Activated CD8-positive, alpha-beta memory T cell treated with anti-CD3 and anti-CD28 coated beads, Interleukin-2, amount 50 U/mL, for 1 hour (primary cell): ENCODE data around the gene SF3B1.
"Not testable (repeated sequence)": the region's sequence is repeated elsewhere in the genome, so short reads cannot be mapped to it uniquely, and the experiment has no call there.

Experiments
- DNase-seq: peaks from one replicate; pipeline ENCODE4 v3.0.0-alpha.2; 2020; ENCODE audit errors: extremely low read depth

SF3B1 gene

DNA sequence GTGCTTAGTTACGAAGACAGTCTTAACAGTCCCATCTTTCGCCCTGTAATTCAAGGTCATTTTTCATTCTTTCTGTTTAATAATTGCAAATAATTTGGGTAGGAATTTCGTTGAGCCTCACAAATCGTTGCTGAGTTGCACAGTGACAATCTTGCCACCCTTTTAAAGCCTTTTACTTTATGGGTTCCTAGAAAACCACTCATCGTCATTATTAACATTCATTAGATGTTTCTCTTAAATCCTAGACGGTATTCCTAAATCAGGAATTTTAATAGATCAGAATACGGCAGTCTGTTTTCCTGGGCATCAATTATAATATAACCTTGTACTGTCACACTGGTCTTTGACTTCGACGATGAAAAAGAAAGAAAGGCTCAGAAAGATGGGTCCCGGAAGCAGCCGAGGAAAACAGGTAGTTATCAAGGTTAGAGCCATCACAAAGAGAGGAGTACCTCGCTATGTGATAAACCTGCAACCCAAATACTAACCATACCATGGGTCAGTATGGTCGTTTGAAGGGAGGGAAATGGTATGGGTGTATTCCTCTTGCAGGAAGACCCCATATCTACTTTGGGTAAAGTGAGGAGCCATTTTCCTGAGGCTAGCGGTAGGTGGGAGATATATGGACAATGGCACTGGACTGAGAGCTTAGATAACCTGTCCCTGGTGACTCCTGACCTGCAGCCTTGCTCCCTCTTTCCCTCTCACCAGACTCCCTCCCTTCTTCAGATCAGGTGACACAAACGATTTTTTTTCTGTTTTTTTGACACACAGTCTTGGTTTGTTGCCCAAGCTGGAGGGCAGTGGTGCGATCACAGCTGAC lies 981 bp upstream of the SF3B1 start:
- no peak for DNase-seq

DNA sequence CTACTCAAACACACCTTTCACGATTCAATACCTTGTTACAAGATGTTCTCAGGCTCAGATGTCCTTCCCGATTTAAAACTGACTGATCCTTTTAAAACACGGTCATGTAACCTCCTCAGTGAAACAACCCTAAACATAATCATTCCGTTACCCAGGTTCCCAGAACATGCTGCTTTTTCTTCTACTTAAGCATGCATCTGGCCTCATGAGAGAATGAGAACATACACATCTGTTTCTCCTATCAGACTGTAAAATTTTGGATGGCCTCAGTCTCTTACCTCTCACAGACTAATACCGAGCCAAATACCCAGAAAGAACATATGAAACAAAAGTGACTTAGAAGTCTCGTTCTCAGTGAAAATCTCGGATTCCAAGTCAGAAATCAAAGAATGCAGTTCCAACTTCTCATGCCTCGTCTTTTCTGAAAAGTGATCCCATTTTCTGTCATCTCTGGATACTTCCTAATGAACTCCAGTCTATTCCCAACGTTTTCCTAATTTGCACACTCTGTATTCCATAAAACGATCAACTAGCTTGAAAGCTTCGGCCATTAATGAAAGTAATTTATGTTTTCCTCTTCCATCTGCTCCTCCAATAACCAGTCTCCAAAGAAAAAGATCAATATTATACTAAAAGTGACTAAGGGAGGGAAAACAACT lies 919 bp downstream of the SF3B1 start:
- DNase-seq, result no peak

- not testable (repeated sequence) for DNase-seq
These were observed 2.3 kb downstream of the SF3B1 start for GRCh38 chr2:197432527-197432926.

DNA sequence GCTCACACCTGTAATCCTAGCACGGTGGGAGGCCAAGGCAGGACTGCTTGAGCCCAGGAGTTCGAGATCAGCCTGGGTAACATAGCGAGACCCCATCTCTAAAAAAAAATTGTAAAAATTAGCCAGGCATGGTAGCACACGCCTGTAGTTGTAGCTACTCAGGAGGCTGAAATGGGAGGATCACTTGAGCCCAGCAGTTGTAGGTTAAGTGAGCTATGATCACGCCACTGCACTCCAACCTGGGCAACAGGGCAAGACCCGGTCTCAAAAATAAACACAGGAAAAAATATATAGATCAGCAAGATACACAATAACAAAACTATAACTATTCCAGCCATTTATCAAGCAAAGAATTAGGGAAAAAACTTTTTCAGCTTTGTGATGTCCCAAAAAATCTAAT lies 3.0 kb downstream of the SF3B1 start:
- no peak for DNase-seq

- DNase-seq, result no peak
These were observed 6.8 kb downstream of the SF3B1 start for GRCh38 chr2:197427986-197428385.

- no peak for DNase-seq
These were observed 7.9 kb downstream of the SF3B1 start for GRCh38 chr2:197426723-197427603.

DNA sequence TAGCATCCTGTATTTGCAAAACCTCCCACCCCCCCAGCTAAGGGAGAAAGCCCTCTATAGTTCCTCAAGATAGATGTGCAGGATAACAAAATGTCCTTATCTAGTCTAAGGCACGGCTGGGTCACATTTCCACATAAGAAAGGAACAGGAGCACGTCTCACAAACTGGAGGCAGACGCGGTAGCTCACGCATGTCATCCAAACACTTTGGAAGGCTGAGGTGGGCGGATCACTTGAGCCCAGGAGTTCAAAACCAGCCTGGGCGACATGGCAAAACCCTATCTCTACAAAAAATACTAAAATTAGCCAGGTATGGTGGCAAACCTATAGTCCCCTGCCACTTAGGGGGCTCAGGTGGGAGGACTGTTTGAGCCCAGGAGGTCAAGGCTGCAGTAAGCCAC lies 9.3 kb downstream of the SF3B1 start:
- no peak for DNase-seq

DNA sequence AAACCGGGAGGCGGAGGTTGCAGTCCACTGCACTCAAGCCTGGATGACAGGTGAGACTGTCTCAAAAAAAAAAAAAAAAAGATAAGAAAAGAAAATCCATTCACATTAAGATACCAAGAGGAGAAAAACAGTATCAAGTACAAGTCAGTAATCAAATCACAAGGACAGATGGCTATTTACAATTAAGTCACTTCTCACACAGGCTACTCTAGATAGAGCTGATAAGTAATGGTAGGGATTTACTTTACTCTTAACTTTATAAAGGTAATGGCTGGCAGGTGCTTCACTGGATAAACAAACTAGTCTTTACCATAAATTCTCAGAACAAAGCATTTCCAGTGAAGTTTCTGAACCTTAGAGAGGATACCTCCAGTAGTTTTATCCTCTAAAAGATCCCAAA lies 11.5 kb downstream of the SF3B1 start:
- no peak for DNase-seq

DNA sequence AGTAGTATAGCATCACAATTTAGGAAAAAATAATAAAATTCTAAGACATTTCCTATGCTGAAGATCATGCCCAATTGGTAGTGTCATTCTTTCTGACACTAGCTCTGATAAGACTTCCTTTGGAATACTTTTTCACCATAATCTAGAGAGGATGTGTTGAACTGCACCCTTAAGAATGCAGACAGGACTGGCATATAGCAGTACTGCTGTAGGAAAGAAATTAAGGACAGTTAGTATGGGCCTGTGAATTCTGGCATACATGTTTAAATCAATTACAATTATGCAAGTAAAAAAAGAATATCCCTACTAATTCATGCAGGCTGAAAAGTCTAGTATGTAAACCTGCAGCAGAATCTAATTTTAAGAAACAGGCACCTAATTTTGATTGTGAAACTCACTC lies 15.4 kb downstream of the SF3B1 start:
- DNase-seq, result no peak

DNA sequence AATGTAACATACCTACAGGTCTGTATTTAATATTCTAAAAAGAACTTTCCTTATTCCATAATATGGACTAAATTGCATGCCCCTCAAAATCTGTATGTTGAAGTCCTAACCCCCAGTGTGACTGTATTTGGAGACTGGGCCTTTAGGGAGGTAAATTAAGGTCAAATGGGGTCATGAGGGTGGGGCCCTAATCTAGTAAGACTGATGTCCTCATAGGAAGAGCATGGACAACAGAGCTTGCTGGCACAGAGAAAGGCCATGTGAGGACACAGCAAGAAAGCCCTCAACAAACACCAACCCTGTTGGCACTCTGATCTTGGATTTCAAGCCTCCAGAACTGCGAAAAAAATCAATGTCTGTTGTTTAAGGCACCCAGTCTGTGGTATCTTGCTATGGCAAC lies 18.6 kb downstream of the SF3B1 start:
- DNase-seq, result no peak

DNA sequence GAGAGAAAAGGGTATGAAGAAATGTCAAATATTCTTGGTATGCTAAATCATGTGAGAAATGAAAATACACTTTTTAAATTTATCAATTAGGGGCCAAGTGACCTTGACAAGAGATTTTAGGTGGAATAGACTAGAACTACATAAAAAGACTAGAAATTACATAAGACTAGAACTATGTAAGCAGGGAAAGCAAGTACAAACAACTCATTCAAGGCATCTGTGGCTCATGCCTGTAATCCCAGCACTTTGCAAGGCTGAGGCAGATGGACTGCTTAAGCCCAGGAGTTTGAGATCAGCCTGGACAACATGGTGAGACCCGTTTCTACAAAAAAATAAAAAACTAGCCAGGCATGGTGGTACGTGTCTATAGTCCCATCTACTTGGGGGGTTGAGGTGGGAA lies 20.3 kb downstream of the SF3B1 start:
- DNase-seq, result no peak

DNA sequence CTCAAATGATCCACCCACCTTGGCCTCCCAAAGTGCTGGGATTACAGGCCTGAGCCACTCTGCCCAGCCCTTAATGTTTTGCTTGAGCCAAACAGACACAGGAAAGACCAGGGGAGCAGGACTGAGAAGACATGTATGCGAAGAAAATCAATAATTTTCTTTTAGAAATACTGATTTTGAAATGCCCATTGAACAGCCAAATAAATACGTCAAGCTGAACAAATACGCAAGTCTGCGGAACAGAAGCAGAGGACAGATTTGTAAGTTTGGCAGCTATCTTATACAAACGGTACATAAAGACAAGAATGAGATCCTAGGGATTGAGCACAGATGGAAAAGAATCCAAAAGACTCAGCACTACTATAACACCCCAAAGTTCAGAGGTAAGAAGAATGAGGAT lies 20.8 kb downstream of the SF3B1 start:
- DNase-seq, result no peak

- DNase-seq, result no peak
These were observed 29.2 kb downstream of the SF3B1 start for GRCh38 chr2:197405582-197405981.

- no peak for DNase-seq
These were observed 34.8 kb downstream of the SF3B1 start for GRCh38 chr2:197399887-197400540.

- no peak for DNase-seq
These were observed 35.9 kb downstream of the SF3B1 start for GRCh38 chr2:197398913-197399312.

- DNase-seq, result no peak
These were observed 43.6 kb downstream of the SF3B1 start for GRCh38 chr2:197391220-197391717.

DNA sequence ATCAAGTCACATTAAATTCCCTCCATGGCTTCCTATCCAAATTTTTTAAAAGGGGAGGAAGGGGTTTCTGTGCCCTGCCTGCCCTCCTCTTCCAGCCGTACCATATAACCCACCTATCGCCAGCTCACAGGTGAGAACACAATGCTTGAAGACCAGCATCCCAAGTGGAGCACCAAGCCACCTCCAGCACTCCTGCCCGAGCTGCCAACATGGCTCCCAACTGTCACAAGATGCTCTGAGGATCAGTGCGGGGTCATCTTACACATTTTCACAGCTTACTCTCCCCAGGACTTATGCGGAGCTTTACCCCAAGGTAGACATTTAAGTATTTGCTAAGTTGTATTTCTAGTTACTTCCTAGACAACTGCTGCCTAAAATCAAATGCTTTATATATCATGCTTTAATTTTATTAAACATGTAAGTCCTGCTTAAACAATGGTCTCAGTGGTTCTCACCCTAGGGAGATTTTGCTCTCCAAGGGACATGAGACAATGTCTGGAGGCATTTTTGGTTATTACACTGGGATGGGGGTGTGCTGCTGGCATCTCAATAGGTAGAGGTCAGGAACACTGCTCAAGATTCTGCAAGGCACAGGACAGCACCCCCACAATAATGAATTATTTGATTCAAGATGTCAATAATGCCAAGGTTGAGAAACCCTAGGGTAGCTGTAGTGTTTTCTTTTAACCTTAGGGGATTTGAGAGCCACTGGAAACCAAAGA lies 45.8 kb downstream of the SF3B1 start:
- no peak for DNase-seq

DNA sequence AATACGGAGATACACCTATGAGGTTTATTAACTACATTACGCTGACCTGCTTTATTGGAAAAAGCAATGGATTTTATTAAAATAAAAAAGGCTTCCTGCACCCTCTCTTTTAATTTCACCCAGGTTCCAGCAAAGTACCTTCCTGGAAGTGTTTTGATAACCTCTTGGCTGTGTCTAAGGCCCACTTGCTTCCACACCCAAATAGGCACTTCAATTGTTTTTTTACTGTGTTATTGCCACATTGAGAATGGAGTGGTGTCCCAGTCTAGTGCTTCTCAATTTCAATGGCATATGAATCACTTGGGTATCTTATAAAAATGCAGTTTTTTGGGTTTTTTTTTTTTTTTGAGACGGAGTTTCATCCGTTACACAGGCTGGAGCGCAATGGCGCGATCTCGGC lies 47.6 kb downstream of the SF3B1 start:
- DNase-seq, result no peak

DNA sequence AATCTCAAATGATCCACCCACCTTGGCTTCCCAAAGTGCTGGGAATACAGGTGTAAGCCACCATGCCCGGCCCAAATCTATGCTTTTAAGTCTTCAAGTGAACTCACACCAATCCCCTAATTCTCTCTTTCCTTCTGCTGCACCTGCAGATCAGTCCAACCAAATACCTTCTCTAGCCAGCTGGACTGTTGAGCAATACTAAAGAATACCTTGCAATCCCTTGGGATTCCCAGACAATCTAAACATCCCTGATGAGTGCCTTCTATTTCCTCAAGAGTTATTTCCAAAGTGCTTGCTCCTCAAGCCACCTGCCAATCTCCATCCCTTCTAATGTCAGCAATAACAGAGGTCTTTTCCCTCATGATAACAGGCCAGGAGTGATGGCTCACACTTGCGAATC lies 48.6 kb downstream of the SF3B1 start:
- DNase-seq, result no peak

- DNase-seq, result no peak
These were observed 51.0 kb downstream of the SF3B1 start for GRCh38 chr2:197383825-197384224.

DNA sequence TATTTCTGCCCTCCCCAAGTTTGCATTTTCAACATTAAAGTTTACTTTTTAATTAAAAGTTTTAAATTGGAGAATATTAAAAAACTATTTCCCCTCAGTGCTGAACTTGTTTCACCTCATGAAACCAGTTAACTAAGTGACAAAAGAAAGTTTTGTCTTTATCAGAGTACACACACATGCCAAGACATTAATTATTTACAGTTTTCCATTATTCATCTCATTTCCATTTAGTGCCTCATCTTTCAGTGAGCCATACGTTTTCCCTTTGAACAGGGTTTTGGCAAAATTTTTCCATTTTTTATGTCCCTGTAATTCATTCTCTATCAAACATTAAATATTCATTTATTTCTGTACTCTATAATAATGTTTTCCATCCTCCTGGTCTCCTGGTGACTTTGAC lies 53.2 kb downstream of the SF3B1 start:
- no peak for DNase-seq
